ENCODE data around the gene NLRP1.

GRCh38 chr17:5587438-5588032, 3.2 kb upstream of the NLRP1 start:
- peak; percentile 82 to 97 (median 94) for TF ChIP-seq CTCF (IDR thresholded peaks at IDR 0.05)
- no peak for TF ChIP-seq POLR2A (IDR thresholded peaks at IDR 0.05)

All from adrenal gland (tissue), 5 donors.